ENCODE measurements around the gene ITPK1.
"Not testable (repeated sequence)": the region's sequence is repeated elsewhere in the genome, so short reads cannot be mapped to it uniquely, and the experiment has no call there.

ITPK1 gene

DNA sequence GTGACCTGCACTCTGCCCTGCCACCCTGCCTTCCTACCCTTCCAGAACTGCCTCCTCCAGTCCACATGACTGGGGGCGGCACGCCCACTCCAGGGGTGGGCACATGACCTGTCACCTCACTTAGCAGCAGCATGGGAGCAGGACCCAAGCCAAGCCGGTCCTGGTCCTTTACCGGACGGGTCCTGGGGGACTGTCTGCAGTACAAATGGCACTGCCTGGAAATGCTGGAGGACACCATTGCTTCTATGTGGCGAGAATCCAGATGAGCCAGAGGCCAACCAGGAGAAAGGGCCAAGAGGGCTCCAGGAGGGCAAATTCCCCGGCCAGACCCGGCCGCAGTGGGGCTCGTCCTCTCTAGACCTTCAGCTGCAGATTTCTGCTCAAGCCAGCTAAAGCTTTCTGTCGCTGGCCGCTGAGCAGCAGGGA is 33.1 kb downstream of the ITPK1 start:
- DNase-seq, result no peak

DNA sequence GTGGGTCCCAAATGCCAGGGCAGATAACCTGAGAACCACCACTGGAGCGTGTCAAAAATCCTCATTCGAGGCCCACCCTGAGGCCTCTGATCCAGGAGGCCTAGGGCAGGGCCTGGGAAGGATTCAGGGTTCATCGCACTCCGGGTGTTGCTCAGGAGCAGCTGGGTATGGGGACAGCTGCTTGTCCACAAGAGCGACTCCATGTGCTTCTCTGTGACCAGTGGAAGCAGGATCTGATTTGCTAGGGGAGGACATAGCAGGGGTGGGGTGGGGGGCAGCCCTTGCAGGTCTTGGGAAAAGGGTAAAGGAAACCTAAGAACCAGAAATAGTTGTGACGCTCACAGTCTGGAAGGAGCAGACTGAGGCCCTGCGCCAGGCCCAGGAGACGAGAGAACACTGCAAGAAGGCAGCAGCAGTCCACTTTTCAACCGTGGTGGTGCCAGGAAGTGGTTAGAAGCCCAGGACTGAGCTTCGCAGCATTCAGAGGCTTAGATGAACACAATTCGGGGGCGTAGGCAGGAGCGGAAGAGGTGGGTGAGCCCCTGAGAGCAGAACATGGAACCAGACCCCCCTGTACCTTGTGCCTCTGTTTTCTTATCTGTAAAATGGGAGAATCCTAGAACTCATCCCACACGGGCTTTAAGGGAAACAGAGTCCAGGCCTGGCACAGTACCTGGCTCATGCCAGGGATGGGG is 33.7 kb downstream of the ITPK1 start:
- no peak for DNase-seq

DNA sequence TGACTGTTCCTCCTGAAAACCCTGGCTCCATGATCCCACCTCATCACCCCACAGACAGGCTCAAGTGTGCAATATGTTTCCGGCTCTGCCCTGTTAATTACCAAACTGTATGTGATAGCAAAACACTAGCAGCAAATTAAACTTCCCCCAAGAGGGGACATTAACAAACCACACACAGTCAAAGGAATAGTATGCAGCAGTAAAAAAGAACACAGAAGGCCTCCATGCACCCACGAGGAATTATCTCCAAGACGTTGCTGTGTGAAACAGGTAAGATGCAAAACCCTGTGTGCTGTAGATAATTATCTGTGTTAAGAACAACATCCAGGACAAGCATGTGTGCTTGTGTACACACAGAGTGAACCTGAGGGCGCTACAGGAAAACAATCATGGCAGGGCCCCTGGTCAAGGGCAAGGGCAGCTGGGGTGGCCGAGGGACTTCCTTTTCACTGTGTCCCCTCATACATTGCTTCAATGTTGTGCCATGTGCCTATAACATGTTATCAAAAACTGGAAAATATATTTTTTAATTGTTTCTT is 35.8 kb downstream of the ITPK1 start:
- DNase-seq, result no peak

DNA sequence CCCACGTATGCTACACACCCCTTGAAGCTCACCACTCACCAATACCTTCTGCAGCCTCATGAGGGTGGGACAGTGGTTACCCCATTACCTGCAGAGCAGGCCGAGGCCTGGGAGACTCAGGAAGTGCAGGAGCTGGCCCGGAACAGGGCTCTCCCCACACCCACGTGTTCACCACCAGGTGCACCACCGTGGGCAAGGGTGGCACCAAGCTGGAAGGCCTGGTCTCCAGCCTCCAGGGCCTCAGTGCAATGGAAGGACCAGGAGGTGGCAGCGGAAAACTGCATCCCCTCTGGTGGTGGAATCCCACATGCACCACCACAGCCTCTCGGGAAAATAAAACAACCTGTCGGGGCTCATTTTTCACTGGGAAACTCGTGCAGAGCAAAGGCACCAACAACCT is 36.4 kb downstream of the ITPK1 start:
- no peak for DNase-seq

DNA sequence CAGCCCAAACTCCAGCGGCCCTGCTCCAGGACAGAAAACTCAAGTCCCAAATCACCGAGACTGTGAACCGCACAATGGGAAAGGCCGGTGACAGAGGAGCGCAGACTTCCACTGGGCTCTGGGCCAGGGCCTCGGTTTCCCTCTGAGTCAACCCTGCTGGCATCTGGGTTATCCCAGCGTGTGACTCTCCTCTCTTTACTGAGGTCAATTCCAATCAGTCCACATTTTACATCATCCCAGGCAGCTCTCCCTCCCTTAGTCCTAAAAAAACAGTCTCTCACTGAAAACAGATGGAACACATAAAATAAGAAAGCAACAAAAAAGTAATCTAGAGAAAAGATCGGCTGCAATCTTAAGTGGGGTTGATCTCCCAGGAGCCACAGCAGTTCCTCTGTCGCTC is 36.9 kb downstream of the ITPK1 start:
- DNase-seq, result no peak

DNA sequence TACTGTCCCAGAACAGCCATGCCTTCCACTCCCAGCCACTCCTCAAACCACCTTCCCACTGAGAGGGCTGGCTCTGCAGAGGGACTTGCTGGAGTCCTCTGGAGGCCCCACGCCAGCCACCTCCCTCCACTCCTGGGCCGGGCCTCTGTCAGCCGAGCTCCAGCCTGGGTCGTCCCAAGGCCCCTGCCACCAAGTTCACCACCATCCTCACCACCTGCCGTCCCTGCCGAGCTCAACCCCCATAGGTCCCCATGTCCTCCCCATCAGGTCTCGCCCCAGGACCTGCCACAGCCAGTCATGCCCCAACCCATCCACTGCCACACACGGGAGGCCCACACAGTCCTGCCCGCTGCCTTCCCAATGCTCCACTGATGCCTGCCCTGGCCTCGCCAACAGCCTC is 39.0 kb downstream of the ITPK1 start:
- DNase-seq, result no peak

DNA sequence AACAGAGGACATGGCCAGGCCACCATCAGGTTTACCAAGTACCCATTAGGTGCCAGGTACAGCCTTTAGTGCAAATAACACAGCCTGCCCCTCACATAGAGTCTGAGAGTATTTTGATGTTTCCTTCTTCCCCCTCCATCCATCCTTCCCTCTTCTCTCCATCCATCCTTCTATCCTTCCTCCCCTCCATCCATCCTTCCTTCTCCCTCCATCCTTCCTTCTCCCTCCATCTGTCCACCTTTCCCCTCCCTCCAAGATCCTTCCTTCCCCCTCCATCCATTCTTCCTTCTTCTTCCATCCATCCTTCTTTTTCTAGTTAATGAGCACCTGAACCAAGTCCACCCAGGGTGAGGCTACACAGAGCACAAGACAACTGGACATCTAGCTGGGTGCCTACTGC is 39.8 kb downstream of the ITPK1 start:
- no peak for DNase-seq

DNA sequence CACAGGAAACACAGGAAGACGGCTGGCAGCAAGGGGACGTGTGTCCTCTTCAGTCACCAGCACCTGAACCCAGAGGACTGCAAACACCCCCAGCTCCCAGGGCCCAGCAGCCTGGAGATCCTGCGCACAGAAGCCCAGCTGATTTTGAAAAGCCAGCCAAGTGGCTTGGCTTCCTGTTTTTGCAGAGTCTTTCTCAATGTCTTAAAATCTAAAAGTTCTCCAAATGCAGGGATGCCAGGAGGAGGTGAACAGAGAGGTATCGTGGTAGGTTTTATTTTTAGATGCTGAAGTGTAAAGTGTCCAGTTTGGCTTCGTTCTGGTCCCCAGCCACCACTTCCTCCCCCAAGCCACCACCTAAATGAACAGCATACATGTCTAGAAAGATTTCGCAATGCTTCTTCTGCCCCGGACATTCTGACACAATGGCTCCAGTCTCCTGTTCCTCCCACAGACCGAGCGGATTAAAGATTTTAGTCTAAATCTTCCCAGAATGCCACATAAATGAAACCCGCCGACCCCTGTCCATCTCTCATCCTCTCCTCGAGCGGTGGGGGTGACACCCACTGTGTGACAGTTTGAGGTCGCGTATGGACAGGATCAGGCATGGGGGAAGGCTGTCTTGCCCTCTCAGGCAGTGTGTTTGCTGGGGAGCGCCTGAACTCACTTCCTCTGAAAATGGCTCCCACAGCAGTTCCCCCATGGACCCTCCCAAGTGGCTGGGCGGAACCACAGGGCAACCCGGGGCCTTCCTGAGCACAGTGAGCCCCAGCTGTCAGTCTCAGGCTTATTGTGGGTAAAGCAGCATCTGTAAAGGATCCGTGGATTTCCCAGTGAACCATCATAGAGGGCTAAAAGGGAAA is 41.6 kb downstream of the ITPK1 start:
- DNase-seq, result no peak

DNA sequence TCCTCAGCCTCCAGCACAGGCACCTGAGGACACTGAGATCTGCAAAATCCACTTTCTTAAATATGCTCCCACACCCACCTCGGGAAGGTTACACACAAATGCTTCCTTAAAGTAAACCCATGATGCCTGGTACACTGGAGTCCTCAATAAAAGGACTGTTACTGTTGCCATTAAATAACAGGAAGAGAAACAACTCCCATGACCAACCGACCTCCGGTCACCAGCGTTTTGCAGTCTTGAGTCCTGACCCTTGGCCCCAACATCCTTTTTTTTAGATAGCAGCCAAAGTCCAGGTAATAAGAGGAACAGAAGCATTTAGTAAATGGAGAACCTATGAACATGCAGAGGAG is 42.4 kb downstream of the ITPK1 start:
- DNase-seq, result no peak

DNA sequence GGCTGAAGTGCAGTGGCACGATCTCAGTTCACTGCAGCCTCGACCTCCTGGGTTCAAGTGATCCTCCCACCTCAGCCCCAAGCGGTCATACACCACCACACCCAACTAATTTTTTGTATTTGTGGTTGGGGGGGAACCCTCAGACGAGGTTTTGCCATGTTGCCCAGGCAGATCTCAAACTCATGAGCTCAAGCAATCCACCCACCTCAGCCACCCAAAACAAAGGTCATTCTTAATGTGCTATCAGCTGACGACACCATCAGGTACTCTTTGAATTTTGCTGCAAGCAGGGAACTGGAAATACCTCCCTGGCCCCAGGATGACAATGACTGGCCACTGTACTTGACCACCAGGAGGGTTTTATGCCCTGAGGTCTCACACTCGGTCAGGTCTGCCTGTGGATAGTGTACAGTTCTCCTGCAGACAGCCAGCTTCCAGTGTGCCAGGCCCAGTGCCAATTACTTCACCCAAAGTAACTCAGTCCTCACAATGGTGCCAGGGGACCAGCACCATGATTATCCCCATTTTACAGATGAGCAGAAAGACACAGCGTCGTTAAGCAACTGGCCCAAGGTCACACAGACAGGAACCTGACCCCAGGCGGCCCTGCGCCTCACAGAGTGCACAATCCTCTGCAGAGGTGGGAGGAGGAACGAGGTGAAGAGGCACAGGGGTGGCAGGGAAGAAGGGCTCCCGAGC is 42.9 kb downstream of the ITPK1 start:
- no peak for DNase-seq

DNA sequence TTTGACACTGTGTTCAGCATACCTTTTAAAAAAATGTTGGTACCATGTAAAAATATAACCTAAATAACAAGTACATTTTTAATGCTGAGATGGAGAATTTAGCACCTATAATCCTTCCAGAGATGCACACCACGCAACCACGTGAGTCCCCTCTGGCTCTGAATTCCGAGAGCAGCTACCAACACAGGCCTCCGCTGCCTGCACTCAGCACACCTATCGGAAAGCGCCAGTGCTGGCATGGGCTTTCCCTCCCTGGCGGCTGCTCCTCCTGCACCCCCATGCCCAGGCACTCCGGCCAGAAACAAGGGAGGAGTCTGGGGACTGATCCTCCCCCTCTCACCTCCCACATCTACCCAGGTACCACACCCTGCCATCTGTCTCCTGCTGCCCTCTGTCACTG is 47.0 kb downstream of the ITPK1 start:
- DNase-seq, result no peak

DNA sequence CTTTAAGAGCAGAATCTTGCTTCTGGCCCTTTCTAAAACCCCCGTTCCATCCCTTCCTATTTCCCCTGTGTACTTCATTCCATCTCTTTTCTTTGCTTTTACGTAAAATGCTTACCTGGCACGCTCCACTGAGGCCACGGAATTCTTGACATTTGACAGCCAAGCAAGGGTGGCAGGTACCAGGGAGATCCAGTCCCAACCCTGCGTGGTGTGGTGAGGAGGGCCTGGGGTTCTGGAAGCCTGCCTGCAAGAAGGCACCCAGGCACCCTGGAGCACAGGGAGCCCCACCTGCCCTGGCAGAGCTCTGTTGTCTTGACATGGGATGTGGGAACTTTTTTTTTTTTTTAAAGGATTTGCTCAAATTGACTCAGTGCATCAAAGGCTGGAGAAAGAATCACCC is 48.6 kb downstream of the ITPK1 start:
- no peak for DNase-seq

DNA sequence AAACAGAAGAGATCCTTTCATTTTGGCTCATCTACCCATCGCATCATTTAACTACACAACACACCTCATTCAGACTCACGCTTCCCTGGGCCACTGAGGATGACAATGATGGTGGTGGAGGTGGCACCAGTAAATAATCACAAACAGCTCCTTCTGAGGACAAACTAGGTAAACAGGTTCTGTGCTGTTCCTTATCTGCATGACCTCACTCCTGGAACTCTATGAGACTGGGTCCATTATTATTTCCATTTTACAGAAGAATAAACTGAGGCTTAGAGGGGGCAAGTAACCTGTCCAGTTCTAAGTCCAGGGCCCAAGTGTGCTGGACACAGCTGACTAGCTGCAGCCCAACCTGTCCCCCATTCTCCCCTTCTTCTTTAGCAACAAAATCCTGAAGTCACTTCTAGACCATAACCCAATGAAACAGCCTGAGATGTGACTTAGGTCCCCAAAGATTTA is 50.4 kb downstream of the ITPK1 start:
- DNase-seq, result no peak

DNA sequence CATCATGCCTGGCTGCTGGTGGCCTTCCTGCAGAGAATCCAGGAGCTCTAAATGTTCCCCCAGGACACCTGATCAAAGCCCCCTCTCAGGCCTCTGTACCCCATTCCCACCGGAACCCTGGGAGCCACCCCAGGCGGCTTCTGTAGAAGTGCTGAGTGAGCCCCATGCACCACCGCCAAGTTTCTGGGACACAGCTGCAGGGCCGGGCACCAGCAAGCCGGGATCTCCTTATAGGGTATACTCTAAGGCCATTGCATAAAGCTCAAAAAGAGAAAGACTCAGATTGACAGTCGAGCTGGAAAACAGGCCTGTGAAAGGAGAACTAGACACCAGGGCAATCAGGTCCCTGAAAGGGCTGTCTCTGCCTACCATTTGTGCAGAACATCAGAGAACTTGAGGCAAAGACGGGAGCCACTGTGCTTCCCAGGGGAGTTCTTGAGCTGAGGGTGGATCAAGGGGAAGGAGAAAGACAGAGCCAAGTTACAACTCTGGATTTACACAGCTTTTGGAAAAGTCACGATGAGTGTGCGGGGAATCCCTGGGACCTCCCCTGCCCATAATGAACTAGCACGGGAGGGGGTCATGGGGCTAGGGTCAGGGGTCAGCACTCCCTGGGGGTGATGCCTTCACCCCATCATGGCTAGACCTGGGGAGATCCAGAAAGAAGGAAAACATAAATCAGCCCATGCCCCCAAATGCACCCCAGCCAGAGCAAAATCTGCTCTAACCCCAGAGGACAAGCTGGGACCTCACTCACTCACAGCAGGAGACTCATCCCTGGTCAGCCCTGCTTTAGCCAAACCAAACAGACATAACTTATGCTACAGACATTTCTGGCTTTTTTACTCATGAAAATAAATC is 51.1 kb downstream of the ITPK1 start:
- no peak for DNase-seq

DNA sequence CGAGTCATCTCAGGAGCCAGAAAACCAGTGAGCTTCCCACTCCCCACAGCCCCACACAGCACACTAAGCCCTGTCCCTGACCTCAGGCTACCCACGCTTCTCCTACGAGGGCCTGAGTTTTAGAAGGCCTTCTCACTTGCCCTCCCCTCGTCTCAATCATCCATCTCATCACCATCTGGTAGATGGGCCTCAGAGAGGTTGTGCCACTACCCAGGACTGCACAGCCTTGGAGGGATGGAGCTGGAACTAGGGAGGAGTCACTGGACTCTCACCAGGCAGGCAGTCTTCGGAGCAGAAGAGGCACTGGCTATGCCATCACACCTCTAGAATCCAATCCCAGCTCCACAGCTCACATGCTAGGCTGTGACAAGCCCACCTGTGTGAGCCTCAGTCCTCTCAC is 52.3 kb downstream of the ITPK1 start:
- no peak for DNase-seq

DNA sequence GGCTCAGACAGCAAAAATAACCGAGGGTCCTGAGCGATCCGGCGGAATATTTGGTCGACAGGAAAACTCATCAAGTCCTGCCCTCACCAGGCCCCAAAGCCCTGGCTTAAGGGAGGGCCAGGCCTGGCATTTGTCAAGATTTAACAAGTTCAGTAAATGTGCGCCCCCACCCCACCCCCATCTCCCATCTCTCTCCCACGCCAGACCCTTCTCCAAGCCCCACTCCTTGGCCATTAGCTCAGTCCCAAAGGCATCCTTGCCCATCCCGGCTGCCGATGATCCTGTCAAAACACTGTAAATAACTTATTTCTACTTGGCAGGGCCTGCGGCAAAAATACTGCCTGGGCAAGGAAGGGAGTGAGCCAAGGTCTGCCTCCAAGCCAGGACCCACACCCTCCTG is 52.8 kb downstream of the ITPK1 start:
- no peak for DNase-seq

DNA sequence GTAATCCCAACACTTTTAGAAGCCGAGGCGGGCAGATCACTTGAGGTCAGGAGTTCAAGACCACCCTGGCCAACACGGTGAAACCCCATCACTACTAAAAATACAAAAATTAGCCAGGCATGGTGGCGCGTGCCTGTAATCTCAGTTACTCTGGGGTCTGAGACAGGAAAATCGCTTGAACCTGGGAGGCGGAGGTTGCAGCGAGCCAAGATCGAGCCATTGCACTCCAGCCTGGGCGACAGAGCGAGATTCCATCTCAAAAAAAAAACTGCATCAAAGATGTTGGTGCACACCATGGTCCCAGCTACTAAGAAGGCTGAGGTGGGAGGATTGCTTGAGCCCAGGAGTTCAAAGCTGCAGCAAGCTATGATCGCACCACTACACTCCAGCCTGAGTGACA is 53.7 kb downstream of the ITPK1 start:
- not testable (repeated sequence) for DNase-seq

DNA sequence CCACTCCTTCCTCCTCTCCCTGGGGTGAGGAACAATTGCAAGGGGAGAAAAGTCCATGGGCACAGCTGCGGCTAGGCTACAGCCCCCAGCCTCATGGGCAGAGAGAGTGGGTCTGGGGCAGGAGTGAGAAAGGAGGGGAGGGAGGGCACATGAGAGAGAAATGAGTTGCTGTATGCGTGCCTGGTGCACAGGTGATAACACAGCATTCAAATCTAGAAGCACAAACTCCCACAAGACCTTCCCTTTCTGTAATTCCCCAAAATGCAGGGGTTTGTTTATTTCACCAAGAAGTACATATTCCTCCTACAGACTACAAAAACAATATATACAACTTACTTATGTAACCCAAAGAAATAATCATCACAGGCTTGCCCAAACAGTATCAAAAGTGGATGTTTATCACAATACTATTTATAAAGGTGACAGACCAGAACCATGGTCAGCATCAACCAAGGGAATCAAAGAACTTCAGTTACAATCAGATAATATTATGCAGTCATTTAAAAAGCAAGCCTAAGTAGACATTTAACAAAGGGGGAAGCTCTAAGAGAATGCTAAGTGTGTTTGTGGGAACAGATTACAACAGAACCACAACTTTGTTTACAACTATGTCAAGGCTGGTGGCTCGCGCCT is 54.2 kb downstream of the ITPK1 start:
- no peak for DNase-seq

DNA sequence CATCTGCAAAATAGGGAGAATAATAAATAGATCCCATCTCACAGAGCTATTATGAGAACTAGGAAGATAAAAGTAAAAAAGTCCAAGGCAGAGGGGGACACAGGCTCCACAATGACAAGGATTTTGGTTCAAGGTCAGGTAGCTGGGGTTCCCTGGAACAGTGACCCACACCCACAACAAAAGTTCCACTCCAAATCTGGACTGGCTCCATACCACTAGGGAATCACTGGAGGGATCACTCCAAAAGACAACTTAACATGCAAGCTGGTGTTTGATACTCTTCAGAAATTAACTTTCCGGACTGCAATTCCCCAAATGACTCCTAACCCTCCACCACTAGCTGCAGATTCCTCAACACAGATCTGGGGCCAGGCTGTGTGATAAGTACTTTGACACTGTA is 54.9 kb downstream of the ITPK1 start:
- DNase-seq, result no peak

DNA sequence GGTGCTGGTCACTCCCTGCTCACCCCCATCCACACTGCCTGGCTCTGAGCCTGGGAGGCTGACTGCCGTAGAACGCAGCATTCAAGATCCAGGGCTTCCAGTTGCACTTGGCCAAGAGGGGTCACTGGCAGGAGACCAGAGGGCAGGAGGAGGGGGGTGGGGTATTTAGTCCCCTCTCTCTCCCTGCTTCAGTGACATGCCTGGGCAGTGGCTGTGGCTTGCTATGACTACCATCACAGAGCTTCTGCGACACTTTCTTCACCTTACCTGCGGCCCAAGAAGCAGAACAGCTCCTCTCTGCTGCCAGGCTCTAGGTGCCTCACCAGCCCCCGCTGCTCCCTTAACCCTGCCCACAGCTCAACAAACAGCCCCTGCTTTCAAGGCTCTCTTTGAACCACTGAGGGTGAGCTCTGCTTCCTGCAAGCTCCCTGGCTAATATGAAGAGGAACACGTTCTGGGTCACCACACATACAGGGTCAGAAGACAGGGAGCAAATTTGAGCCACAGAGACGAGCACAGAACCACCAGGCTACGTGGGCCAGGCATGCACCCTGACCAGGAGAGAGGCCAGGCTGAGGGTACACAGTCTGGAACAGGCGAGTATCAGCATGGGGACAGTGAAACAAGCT is 55.7 kb downstream of the ITPK1 start:
- no peak for DNase-seq

DNA sequence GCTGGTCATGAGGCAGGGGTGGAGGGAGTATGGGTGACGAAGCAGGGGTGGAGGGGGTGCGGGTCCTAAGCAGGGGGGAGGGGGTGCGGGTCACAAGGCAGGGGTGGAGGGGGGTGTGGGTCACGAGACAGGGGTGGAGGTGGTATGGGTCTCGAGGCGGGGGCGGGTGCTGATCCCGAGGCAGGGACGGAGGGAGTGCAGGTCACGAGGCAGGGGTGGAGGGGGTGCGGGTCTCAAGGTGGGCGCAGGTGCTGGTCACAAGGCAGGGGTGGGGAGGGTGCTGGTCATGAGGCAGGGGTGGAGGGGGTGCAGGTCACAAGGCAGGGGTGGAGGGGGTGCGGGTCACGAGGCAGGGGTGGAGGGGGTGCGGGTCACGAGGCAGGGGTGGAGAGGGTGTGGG is 56.5 kb downstream of the ITPK1 start:
- DNase-seq, result no peak

All from effector CD4-positive, alpha-beta T cell (primary cell).